Inflammatory macrophage (primary cell): ENCODE results near the gene TRIM33.
"Not testable (repeated sequence)": the region's sequence is repeated elsewhere in the genome, so short reads cannot be mapped to it uniquely, and the experiment has no call there.

Experiments used
- DNase-seq, 2 donors: peaks; one replicate each; pipeline ENCODE4 v3.0.0-alpha.2; 2020 to 2022

The TRIM33 gene

GRCh38 chr1:114466334-114467014 is 44.5 kb downstream of the TRIM33 start:
- DNase-seq = peak in 1 of 2 donors; percentile 1

GRCh38 chr1:114462963-114463362 is 48.0 kb downstream of the TRIM33 start:
- no peak for DNase-seq

GRCh38 chr1:114462341-114462740 is 48.7 kb downstream of the TRIM33 start:
- DNase-seq = peak in 1 of 2 donors; percentile 0

GRCh38 chr1:114458237-114458777 is 52.7 kb downstream of the TRIM33 start:
- DNase-seq = peak; percentile 93 to 94

GRCh38 chr1:114457675-114458236 is 53.2 kb downstream of the TRIM33 start:
- DNase-seq = peak; percentile 64 to 65

GRCh38 chr1:114456586-114456985 is 54.4 kb downstream of the TRIM33 start:
- no peak for DNase-seq

GRCh38 chr1:114455102-114455785 is 55.8 kb downstream of the TRIM33 start:
- DNase-seq = peak; percentile 71 to 83

- no peak for DNase-seq
Measured at GRCh38 chr1:114454539-114454938, 56.5 kb downstream of the TRIM33 start.

- no peak for DNase-seq
Measured at GRCh38 chr1:114453361-114453784, 57.6 kb downstream of the TRIM33 start.

GRCh38 chr1:114448370-114449036 is 62.5 kb downstream of the TRIM33 start:
- no peak for DNase-seq

- no peak for DNase-seq
Measured at GRCh38 chr1:114446198-114446597, 64.8 kb downstream of the TRIM33 start.

- not testable (repeated sequence) for DNase-seq
Measured at GRCh38 chr1:114443226-114443625, 67.8 kb downstream of the TRIM33 start.

GRCh38 chr1:114441332-114441731 is 69.7 kb downstream of the TRIM33 start:
- no peak for DNase-seq

GRCh38 chr1:114439369-114439768 is 71.6 kb downstream of the TRIM33 start:
- no peak for DNase-seq

- no peak for DNase-seq
Measured at GRCh38 chr1:114437812-114438211, 73.2 kb downstream of the TRIM33 start.

GRCh38 chr1:114436799-114437198 is 74.2 kb downstream of the TRIM33 start:
- no peak for DNase-seq

GRCh38 chr1:114435088-114435715 is 75.8 kb downstream of the TRIM33 start:
- no peak for DNase-seq

- no peak for DNase-seq
Measured at GRCh38 chr1:114431026-114431425, 80.0 kb downstream of the TRIM33 start.

- peak; percentile 25 to 43 for DNase-seq
Measured at GRCh38 chr1:114428083-114428754, 82.8 kb downstream of the TRIM33 start.

- DNase-seq = no peak
Measured at GRCh38 chr1:114427612-114428011, 83.4 kb downstream of the TRIM33 start.

- DNase-seq = no peak
Measured at GRCh38 chr1:114423455-114423854, 87.5 kb downstream of the TRIM33 start.

GRCh38 chr1:114418948-114419347 is 92.1 kb downstream of the TRIM33 start:
- DNase-seq = not testable (repeated sequence)
